ENCODE data around the gene AP1B1. TPM values are rescaled to one million over a fixed set of nuclear protein-coding genes. Genes with fewer than 3 reads are reported as not detected.

Gene AP1B1
- total and polyA plus RNA-seq, 2 of the 8 experiments (the other 6 are each of a cell fraction or from before 2014, with no cell fraction given), result 64.2 to 86.8 TPM

GRCh38 chr22:29330291-29330690 is 58.1 kb downstream of the AP1B1 start:
- no peak overlapping the region for H3K18ac ChIP-seq (ENCODE audit: extremely low read depth, low read length)
- no peak overlapping the region for H2BK5ac ChIP-seq (ENCODE audit: low read depth, low read length)
- no peaks in the 10 kb centered on the region for H3K9me3 ChIP-seq (ENCODE audit: insufficient read depth in 2 of 2, low read depth in 1 of 2, low read length in 1 of 2)
- CTCF ChIA-PET (ENCODE audit: partially characterized antibody), result interaction anchor here (1.2 kb wide), 2 partner anchors 21 to 24 kb away, joined by 3 to 4 read pairs; no protein-coding TSS in a partner anchor
- no peaks in the 10 kb centered on the region for H3K23me2 ChIP-seq (ENCODE audit: low read depth, low read length)
- no peaks in the 10 kb centered on the region for H3K79me2 ChIP-seq (ENCODE audit: control insufficient read depth in 1 of 2, insufficient read depth in 2 of 2, low read length in 2 of 2)
- peaks cover 3 to 6% of the 10 kb centered on the region in 2 experiments for H4K20me1 ChIP-seq (replicated peaks in 1 of 2; ENCODE audit: control insufficient read depth in 1 of 2, insufficient read depth in 2 of 2, low read length in 2 of 2)
- H2BK15ac ChIP-seq (ENCODE audit: low read length), result no peak overlapping the region
- H3K4me3 ChIP-seq (ENCODE audit: extremely low read depth in 1 of 4, insufficient read depth in 2 of 4, low read depth in 3 of 4, low read length in 4 of 4), result no peak overlapping the region
- no peak overlapping the region for H4K8ac ChIP-seq (ENCODE audit: extremely low read depth, insufficient read depth, low read length)
- DNase-seq (ENCODE audit: low read depth in 1 of 2, low spot score in 2 of 2), result no peak
- TF ChIP-seq ZNF274 (IDR thresholded peaks at IDR 0.05; ENCODE audit: borderline replicate concordance, extremely low read depth, low read length), result no peak
- TF ChIP-seq E2F6 (IDR thresholded peaks at IDR 0.05), result no peak
- no peak overlapping the region for H2BK120ac ChIP-seq (replicated peaks; ENCODE audit: low read depth, low read length)
- WGBS, 2 experiments (ENCODE audit: extremely low coverage in 1 of 2, insufficient coverage in 1 of 2, insufficient read length in 1 of 2, insufficient replicate concordance in 2 of 2, low coverage in 1 of 2, low lambda C conversion rate in 2 of 2, missing lambda C conversion rate in 1 of 2), result 95% methylated on average over 19 of the region's 19 CpGs; no CpG with 5 or more reads in 1 of the 2 experiments
- no peak overlapping the region for H2AFZ ChIP-seq (ENCODE audit: low read length)
- no peak overlapping the region for H2BK12ac ChIP-seq (ENCODE audit: low read depth, low read length)
- no peak overlapping the region for H3K27ac ChIP-seq (ENCODE audit: low read depth, low read length)
- H2BK20ac ChIP-seq (ENCODE audit: low read length), result no peak overlapping the region
- peaks cover 4 to 13% (median 11%) of the 10 kb centered on the region in 4 experiments; a peak in 7 of 8 replicates for H3K36me3 ChIP-seq (ENCODE audit: control insufficient read depth in 2 of 4, insufficient read depth in 4 of 4, low read length in 3 of 4)
- POLR2A ChIA-PET (ENCODE audit: partially characterized antibody), result interaction anchor here (1.1 to 1.2 kb wide), 2 partner anchors 47 to 51 kb away, joined by 3 read pairs; no protein-coding TSS in a partner anchor
- no peaks in the 10 kb centered on the region; a peak in 1 of 7 replicates for H3K4me1 ChIP-seq (replicated peaks in 1 of 4; ENCODE audit: control insufficient read depth in 3 of 4, insufficient read depth in 4 of 4, low read length in 3 of 4)
- no peak overlapping the region for H3K4ac ChIP-seq (replicated peaks; ENCODE audit: insufficient read length, low read depth, low read length)
- no peak for FAIRE-seq
- H4K5ac ChIP-seq (ENCODE audit: insufficient read length, low read depth, low read length), result no peak overlapping the region
- H4K91ac ChIP-seq (replicated peaks; ENCODE audit: insufficient read length, low read length), result no peak overlapping the region
- no peak overlapping the region for H3K9ac ChIP-seq (replicated peaks in 1 of 4; ENCODE audit: extremely low read depth in 1 of 4, low read depth in 3 of 4, low read length in 3 of 4)
- no peak overlapping the region for H3K23ac ChIP-seq (ENCODE audit: insufficient read length)
- no peaks in the 10 kb centered on the region for H3K27me3 ChIP-seq (replicated peaks in 1 of 4; ENCODE audit: control insufficient read depth in 3 of 4, extremely low read depth in 1 of 4, insufficient read depth in 3 of 4, low read length in 3 of 4)
- no peaks in the 10 kb centered on the region for H3K79me1 ChIP-seq (ENCODE audit: low read depth, low read length)
- no peak overlapping the region for H3K4me2 ChIP-seq (ENCODE audit: insufficient read depth in 1 of 2, low read depth in 2 of 2, low read length in 2 of 2)
- no peak overlapping the region for H3K14ac ChIP-seq (ENCODE audit: insufficient read length)
- H2AK5ac ChIP-seq (ENCODE audit: low read depth, low read length), result no peak overlapping the region
- H3K56ac ChIP-seq (replicated peaks; ENCODE audit: insufficient read length, low read depth, low read length), result no peak overlapping the region

Data from H1 (cell line).